MCF 10A (cell line): ENCODE measurements around the gene PRLH. TPM values are rescaled to one million over a fixed set of nuclear protein-coding genes. Genes with fewer than 3 reads are reported as not detected.

Experiments
- BruUV-seq: library from RNA; stranded (reverse); fragments of 400-500 nt; replicated peaks from 2 replicates; lab custom pipeline; 2021; lab: Mats Ljungman, UMichigan
- CTCF ChIA-PET: fragments of 300-600 bp; sonication (Branson Sonifier 250); formaldehyde crosslinking; extraction: SDS; loops from one replicate; lab custom pipeline; 2021; ENCODE audit warnings: antibody characterized with exemption, inconsistent platforms; lab: Yijun Ruan, JAX
- POLR2A ChIA-PET: fragments of 300-600, 350-650 bp; sonication (Branson Sonifier 250); formaldehyde crosslinking; extraction: SDS; loops from one replicate; lab custom pipeline; 2020; ENCODE audit warnings: antibody characterized with exemption, inconsistent platforms; lab: Yijun Ruan, JAX
- DNase-seq: peaks from one replicate; pipeline ENCODE4 v3.0.0-alpha.2; 2018; ENCODE audit not compliant: unreplicated experiment
- H3K27ac Mint-ChIP-seq: one replicate; pipeline ENCODE4 v1.8.0; 2022; ENCODE audit warnings: mild to moderate bottlenecking, low read depth, mixed read lengths; ENCODE audit not compliant: unreplicated experiment
- H3K27me3 Mint-ChIP-seq: one replicate; pipeline ENCODE4 v1.8.0; 2022; ENCODE audit warnings: mixed read lengths; ENCODE audit not compliant: insufficient read depth, unreplicated experiment
- H3K36me3 Mint-ChIP-seq: one replicate; pipeline ENCODE4 v1.8.0; 2022; ENCODE audit warnings: mild to moderate bottlenecking, moderate library complexity, mixed read lengths; ENCODE audit not compliant: insufficient read depth, unreplicated experiment
- H3K4me1 Mint-ChIP-seq: one replicate; pipeline ENCODE4 v1.8.0; 2022; ENCODE audit warnings: mixed read lengths; ENCODE audit not compliant: insufficient read depth, unreplicated experiment
- H3K4me3 Mint-ChIP-seq: one replicate; pipeline ENCODE4 v1.8.0; 2022; ENCODE audit warnings: mild to moderate bottlenecking, moderate library complexity, mixed read lengths; ENCODE audit not compliant: unreplicated experiment
- H3K9me3 Mint-ChIP-seq: one replicate; pipeline ENCODE4 v1.8.0; 2022; ENCODE audit warnings: mixed read lengths; ENCODE audit not compliant: unreplicated experiment
- intact Hi-C: fragments of 100-400 bp; cut with micrococcal nuclease; formaldehyde crosslinking; loops from 2 replicates; pipeline ENCODE4 v1.14.1; 2022
- total RNA-seq: library from RNA; stranded (reverse); gene quantifications from 2 replicates; pipeline ENCODE4 v1.2.3, GENCODE V29; 2022
- TF ChIP-seq, protein P1 (sequence below): fragments of 200-600 bp; IDR thresholded peaks from one replicate; pipeline ENCODE4 v1.8.0; 2022; ENCODE audit warnings: antibody characterized with exemption, mild to moderate bottlenecking; ENCODE audit not compliant: unreplicated experiment

PRLH gene
- total RNA-seq, 1 experiment from 2014 or later, result not detected

DNA sequence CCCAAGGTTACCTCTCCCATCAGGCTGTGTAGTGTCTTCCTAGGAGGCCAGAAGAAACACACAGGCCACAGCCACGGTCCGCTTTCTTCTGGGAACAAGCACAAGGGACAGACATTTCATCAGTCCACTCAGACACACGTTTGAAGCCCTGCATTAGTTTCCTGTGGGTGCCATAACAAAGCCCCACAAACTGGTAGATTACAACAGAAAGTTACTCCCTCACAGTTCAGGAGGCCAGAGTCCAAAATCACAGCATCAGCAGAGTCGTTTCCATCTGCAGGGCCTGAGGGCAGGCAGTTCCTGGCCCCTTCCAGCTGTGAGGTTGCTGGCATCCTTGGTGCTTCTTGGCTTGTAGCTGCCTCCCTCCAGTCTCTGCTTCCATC lies 8.8 kb upstream of the PRLH start:
- BruUV-seq, result no TSS peak
- DNase-seq, result no peak
- Mint-ChIP-seq H3K4me1 (peaks cover 25% of the 10 kb centered on the region), H3K36me3 (no peaks in the 10 kb centered on the region), H3K4me3 (no peak overlapping the region), H3K9me3 (no peaks in the 10 kb centered on the region), H3K27me3 (peaks cover 1% of the 10 kb centered on the region), H3K27ac (peak overlapping the region; percentile 10)
- TF ChIP-seq, protein P1, sequence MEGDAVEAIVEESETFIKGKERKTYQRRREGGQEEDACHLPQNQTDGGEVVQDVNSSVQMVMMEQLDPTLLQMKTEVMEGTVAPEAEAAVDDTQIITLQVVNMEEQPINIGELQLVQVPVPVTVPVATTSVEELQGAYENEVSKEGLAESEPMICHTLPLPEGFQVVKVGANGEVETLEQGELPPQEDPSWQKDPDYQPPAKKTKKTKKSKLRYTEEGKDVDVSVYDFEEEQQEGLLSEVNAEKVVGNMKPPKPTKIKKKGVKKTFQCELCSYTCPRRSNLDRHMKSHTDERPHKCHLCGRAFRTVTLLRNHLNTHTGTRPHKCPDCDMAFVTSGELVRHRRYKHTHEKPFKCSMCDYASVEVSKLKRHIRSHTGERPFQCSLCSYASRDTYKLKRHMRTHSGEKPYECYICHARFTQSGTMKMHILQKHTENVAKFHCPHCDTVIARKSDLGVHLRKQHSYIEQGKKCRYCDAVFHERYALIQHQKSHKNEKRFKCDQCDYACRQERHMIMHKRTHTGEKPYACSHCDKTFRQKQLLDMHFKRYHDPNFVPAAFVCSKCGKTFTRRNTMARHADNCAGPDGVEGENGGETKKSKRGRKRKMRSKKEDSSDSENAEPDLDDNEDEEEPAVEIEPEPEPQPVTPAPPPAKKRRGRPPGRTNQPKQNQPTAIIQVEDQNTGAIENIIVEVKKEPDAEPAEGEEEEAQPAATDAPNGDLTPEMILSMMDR, result no peak
- ChIA-PET CTCF (interaction anchor here (0.6 to 2.6 kb wide), 5 partner anchors 14 to 198 kb away, joined by 3 to 21 read pairs (median 4); no protein-coding TSS in a partner anchor), POLR2A (interaction anchor here (0.6 to 1.0 kb wide), 2 partner anchors 12 to 33 kb away, joined by 3 read pairs; partner anchors contain the start of gene RAB17)
- intact Hi-C loops, result loop anchor here (2.0 kb wide), 1 partner anchor 75 kb away; no protein-coding TSS in a partner anchor

DNA sequence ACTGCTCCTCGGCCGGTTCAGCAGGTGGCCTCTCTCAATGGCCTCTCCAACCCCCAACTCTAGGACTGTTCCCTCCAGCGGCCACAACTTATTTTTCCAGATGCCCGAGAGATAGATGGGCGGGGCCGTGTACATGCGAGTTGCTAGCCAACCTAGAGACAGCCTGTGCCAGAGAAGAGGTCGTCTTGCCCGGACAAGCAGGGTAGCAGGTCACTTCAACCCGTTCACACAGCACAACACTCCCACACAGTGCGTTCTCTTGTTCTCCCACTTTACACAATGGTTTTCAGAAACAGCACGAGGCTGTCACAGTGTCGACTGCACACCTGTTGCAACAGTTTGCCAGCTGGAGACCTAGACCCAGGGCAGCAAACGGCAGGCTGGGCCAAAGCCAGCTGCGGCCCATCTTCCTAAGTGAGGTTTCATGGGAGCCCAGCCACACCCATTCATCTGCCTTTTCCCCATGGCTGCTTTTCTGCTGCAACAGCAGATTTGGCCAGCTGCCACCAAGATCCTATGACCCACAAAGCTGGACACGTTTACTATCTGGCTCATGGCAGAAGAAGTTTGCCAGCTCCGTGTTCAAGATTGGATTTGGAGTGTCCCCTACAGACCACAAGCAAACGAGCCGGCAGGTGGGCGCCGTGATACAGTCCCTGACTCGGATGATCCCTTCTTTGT lies 7.3 kb upstream of the PRLH start:
- Mint-ChIP-seq H3K4me1 (peaks cover 25% of the 10 kb centered on the region), H3K36me3 (no peaks in the 10 kb centered on the region), H3K4me3 (peak overlapping the region; percentile 34), H3K9me3 (no peaks in the 10 kb centered on the region), H3K27me3 (peaks cover 11% of the 10 kb centered on the region), H3K27ac (no peak overlapping the region)
- TF ChIP-seq, protein P1, result no peak
- CTCF ChIA-PET, result interaction anchor here (0.5 to 2.6 kb wide), 7 partner anchors 9 to 704 kb away, joined by 3 to 21 read pairs (median 3); no protein-coding TSS in a partner anchor
- POLR2A ChIA-PET, result interaction anchor here (0.6 to 1.8 kb wide), 10 partner anchors 10 to 1812 kb away, joined by 3 to 7 read pairs (median 3); partner anchors contain the start of genes COPS8 and RAB17
- peak; percentile 86 for DNase-seq
- intact Hi-C loops, result loop anchor here (2.0 kb wide), 1 partner anchor 76 kb away; no protein-coding TSS in a partner anchor
- no TSS peak for BruUV-seq

DNA sequence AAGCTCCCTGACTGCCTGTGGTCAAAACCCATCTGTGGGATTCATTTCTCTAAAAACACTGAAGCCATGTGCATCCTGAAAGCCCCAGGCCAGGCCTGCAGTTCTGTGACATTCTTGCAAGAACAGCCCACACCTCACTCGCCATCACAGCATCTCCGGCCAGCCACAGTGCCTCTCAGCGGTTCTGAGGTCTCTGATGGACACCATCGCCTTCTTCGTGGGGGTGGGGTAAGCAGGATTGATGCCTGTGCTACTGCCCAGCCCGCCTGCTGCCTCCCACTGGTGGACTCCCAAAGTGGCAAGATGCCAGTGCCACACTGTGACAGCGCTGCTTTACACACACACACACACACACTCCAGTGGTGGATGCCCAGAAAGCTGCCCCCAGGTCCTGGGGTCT lies 5.2 kb upstream of the PRLH start:
- no TSS peak for BruUV-seq
- no peaks in the 10 kb centered on the region for H3K36me3 Mint-ChIP-seq
- DNase-seq, result no peak
- peaks cover 11% of the 10 kb centered on the region for H3K27me3 Mint-ChIP-seq
- POLR2A ChIA-PET, result interaction anchor here (1.5 kb wide), 1 partner anchor 11 kb away, joined by 5 read pairs; no protein-coding TSS in a partner anchor
- intact Hi-C loops, result no loop called here
- TF ChIP-seq, protein P1, result no peak
- H3K9me3 Mint-ChIP-seq, result no peaks in the 10 kb centered on the region
- no peak overlapping the region for H3K4me3 Mint-ChIP-seq
- CTCF ChIA-PET, result interaction anchor here (0.6 to 3.7 kb wide), 4 partner anchors 10 to 1266 kb away, joined by 3 to 31 read pairs (median 14); no protein-coding TSS in a partner anchor
- H3K4me1 Mint-ChIP-seq, result peaks cover 25% of the 10 kb centered on the region
- H3K27ac Mint-ChIP-seq, result no peak overlapping the region

DNA sequence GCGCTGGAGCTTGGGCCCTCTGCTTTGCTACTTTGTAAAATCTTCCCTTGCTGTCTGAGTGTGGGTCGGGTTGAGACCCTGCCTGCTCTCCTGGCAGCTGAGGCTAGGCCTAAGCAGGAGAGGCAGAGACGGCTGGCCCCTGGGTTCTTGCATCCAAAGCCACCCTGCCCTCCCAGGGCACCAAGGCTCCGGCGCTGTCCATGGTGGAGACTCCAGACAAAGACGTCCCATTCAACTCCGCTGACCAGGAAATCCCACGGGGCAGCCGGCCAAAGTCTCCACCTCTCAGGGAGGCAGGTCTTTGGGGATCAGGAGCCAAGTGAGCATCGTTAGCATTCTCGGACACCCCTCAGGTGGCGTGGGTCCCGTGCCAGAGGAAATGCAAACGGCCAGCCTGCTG lies 2.6 kb upstream of the PRLH start:
- Mint-ChIP-seq H3K27me3 (peaks cover 11% of the 10 kb centered on the region), H3K36me3 (no peaks in the 10 kb centered on the region), H3K27ac (no peak overlapping the region), H3K9me3 (no peaks in the 10 kb centered on the region), H3K4me3 (no peak overlapping the region), H3K4me1 (peaks cover 14% of the 10 kb centered on the region)
- ChIA-PET POLR2A (no interaction called here), CTCF (interaction anchor here (0.9 to 3.7 kb wide), 3 partner anchors 8 to 51 kb away, joined by 3 to 31 read pairs (median 24); no protein-coding TSS in a partner anchor)
- TF ChIP-seq, protein P1, result no peak
- DNase-seq, result peak; percentile 31
- intact Hi-C loops, result no loop called here
- no TSS peak for BruUV-seq
